ENCODE results near the gene CFAP298.
"Not testable (repeated sequence)": the region's sequence is repeated elsewhere in the genome, so short reads cannot be mapped to it uniquely, and the experiment has no call there.

Gene CFAP298

DNA sequence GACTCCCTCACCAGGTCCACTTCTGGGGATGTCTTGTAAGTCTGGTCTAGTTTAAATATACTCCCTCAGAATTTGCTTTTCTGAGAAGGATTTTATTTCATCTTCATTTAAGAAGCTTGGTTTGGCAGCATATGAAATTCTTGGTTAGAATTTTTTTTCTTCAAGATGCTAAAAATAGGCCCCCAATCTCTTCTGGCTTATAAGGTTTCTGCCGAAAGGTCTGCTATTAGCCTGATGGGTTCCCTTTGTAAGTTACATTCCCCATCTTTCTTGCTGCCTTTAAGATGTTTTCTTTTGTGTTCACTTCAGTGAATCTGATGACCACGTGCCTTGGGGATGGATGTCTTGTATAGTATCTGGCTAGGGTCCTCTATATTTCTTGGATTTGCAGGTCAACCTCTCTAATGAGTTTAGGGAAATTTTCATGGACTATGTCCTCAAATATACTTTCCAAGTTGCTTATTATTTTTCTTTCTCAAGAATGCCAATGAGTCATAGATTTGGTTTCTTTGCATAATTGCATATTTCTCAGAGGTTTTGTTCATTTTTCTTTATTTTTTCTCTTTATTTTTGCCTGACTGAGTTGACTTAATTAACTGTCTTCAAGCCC, 46.2 kb downstream of the CFAP298 start:
- no peak for DNase-seq

DNA sequence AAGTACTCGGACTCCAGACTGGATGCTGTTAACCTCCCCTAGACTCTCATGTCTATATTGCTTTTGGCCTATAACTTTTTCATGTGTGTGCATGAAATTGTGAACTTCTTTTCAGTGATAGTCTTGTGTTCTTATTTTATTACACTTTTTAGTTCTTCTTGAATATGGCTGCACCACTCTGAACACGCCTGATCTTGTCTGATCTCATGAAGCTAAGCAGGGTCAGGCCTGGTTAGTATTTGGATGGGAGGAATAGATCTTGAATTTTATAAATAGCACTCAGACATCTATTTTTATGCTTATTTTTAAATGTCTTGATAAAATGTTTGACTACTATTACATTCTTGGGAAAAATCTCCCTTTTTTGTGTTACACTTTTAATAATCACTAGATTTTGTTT, 49.3 kb downstream of the CFAP298 start:
- DNase-seq = no peak

- peak; percentile 28 for DNase-seq
These were observed 49.8 kb downstream of the CFAP298 start for GRCh38 chr21:32562426-32562825.

- not testable (repeated sequence) for DNase-seq
These were observed 50.7 kb downstream of the CFAP298 start for GRCh38 chr21:32561476-32561875.

DNA sequence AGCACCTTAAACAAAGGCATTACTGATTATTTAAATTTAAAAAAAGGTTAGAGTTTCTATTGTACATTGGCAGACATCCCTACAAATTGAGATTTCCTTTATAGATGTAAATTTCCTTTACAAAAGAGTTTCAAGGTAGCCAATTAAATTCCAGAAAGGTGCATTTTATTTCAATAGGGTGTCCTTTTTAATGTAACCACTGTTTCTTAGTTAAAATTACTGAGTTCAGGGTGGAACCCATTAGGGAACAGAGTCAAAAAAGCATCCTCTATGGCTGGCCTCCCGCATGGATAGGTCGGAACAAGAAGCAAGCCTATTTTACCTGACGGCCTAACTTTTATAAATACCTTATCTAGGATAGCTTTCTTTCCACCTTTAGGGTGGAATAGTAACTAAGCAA, 51.3 kb downstream of the CFAP298 start:
- no peak for DNase-seq

GRCh38 chr21:32559006-32559610, 53.1 kb downstream of the CFAP298 start:
- no peak for DNase-seq

DNA sequence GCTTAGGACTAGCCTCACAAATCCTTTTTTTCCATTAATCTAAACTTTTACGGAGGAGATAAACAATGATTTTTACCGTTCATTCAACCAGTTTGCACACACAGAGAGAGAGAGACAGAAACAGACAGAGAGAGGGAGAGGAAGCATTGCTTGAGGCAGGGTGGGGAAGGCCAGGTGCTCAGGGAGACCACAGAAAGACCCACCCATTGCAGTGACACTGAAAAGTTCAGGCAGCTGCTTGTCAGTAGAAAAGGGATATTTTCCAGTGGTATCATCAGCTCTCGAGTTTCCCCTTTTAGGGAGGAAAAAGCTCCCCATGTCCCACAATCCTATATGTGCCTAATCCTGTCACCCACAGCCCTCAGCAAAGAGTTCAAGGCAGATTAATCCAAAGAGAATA, 54.1 kb downstream of the CFAP298 start:
- DNase-seq = no peak

- DNase-seq = no peak
These were observed 57.1 kb downstream of the CFAP298 start for GRCh38 chr21:32554832-32555638.

DNA sequence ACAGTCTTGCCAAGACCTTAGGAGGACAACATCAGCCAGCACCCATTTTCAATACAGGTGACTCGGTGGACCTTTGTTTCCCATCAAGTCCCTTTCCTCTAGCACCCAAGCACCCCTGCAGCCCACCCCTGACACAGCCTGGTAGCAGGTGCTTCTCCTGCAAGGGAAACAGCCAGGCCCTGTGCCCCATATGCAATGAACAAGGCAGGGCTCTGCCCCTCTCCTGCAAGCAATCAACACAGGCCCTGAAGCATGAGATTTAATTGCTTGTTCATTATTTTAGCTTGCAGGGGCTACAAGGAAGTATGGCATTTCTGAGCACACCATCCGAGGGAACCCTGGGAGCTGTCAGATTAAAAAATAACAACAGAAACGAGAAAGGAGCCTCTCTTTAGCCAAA, 62.3 kb downstream of the CFAP298 start:
- DNase-seq = no peak

- DNase-seq = no peak
These were observed 62.7 kb downstream of the CFAP298 start for GRCh38 chr21:32549440-32549839.

Measured in NCI-H226 (cell line).